Activated CD8-positive, alpha-beta memory T cell treated with anti-CD3 and anti-CD28 coated beads for 4 hours (primary cell): ENCODE results near the gene CLCF1.

Experiments
- DNase-seq, 2 donors: peaks; one replicate each; pipeline ENCODE4 v3.0.0-alpha.2; 2020; ENCODE audit warnings: low read depth in 2 of 2

The CLCF1 gene

GRCh38 chr11:67356387-67356863 is 17.0 kb downstream of the CLCF1 start:
- DNase-seq = no peak

DNA sequence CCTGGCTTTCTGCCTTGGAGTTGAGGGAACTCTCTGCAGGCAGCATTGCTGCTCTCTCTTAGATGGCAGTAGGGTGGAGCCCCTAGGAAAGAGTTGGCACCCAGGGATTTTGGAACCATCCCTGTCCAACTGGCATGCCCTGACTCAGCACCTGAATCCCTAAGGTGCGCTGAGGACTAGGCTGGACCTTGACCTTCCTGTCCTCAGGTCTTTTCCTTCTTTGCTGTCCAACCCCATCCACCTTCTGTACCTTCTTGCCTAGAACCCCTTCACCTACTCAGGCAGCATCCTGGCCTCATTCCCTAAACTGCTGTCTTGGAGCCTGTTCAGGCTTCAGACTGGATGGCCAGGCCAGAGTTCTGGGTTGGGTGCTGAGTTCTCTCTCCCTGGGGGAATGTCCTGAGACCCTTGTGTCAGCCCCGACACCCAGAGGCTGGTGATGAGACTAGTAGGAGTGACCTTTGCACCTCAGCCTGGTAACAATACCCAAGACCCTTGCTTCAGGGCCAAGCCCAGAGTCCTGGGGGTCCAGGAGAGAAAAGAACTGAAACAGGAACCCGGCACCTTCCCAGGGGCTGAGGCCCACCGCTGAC is 17.5 kb downstream of the CLCF1 start:
- DNase-seq = no peak

DNA sequence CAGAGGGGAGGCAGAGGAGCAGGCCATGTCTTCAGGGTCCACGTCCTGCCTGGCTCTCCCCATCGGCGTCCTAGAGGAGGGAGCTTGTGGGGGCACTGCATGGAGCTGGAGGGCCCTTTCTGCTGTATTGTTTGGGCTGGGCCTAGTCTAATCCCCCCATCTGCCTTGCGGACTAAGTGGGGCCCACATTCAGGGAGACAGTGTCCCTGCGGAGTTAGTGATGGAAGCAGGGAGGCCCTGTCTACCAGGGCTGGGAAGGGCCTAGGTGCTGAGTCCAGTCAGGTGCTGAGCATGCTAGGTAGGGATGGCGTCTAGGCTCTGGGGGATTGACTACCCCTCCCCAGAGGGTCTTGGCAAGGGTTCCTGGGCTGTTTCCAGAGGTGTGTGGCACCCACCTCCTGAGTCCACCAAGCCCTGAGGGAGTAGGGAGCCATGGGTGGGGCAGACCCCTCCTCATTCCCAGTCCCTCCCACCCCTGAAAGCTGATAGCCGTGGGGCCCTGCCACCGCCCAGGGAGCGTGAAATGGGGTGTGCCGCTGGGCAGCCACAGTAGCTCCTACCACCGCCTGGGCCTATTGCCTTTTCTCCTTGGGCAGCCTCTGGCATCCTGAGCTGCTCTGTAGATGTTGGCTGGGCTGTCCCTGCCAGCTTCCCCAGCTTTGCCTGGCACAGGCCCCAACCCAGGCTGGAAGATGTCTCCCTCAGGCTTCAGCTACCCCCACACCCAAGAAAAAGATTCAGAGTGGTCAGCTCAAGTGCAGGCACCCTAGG is 18.2 kb downstream of the CLCF1 start:
- no peak for DNase-seq

- no peak for DNase-seq
These were observed 19.0 kb downstream of the CLCF1 start for GRCh38 chr11:67354075-67355022.

DNA sequence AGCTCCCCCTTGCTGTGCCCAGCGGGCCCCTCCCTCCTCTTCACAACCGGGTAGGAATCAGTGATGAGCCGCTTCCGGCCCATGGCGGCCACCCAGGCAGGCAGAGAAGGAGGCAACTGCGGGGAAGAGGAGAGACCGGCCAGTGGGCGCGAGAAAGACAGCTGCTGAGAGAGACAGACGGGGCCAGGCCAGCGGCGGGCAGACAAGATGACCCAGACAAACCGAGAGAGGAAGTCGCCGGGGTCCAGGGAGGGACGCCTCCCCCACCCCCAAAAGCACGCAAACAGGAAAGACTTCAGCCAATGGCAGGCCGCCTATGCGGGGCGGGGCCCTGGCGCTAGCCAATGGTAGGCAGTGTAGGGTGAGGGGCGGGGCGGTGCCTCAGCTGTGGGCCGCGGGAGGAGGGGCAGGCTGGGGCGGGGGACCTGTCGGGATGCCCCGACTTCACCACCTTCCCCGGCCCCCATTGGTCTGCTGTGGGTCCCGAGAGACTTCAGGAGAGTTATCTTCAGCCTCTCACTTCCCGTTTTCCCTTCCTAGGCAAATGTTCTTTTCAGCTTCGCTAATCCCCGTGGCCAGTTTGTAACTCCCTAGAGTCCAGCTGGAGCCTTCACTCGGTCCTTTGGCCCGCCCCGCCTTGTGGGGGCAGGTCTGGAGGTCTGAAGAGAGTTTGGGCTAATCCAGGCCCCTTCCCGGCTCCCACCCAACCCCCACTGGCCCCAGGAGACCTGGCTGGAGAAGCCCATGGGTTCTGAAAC is 19.9 kb downstream of the CLCF1 start, which contains the start of gene POLD4:
Gene POLD4, minus strand, starts transcription at position 230 of the 758 bp plus-strand sequence. Its CDS starts 147 bp downstream, at position 83.
- DNase-seq = peak; percentile 89 to 91

DNA sequence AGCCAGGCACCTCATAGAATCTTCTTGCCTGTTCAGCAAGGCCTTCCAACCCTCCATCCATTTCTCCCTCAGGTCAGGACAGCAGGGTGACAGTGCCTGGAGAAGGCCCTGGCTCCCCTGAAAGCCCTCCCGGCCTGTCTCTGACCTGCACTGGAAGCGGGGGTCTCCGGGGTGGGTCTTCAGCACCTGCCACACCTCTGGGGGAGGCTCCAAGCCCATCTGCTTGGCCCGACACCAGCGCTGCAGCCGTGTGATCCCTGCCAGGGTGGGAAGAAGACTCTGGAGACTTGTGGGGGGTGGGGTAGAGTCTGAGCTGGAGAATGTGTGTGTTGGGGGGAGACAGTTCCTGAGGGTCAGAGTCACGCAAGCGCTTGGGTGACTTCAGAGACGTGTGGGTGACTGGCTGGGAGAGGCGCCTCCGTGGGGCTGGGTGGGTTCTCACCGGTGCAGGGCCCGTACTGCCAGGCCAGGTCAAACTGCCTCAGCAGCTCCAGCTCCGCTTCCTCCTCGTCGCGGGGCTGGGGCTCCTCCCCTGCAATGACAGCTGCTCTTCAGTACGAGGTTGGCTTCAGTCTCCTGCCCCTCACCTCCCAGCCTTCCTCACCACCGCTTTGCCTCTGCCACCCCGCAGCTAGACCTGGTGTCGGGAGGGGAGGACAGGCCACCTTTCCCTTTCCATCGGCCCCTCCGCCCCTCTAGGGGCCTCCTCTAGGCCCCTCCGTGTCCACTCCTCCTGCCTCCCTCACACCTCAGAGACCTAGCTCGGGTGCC is 20.7 kb downstream of the CLCF1 start:
- no peak for DNase-seq

DNA sequence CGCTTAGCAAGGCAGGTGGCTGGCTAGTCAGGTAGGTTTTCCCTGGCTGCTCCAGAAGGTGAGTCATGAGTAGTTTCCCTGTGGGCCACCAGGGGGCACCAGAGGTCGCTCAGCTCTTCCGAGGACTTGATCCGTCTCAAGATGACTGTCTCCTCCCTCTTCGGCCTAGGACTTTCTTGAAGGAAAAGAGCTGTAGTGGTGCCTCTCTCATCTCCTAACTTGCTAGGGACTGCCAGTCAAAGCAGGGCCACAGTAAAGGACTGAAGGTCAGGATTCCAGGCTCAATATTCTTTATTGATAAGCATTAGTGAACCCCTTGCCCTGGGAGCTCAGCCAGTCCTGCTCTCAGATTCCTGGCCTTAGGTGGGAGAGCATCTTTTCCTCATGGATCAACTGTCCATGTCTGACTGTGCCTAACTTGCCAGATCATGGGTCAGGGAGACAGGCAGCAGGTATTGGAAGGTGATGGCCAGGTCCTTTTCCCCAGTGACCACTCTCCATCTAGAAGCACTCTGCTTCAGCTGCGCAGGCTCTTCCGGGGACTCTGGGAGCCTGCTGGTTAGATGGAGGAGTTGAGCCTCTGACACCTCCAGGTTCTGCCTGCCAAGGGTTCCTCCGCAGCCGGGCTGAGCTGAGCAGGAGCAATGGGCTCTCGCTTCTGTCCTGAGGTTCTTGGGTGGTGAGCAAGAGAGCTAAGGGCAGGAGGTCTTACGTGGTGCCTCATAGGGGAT is 22.0 kb downstream of the CLCF1 start:
- DNase-seq = peak in 1 of 2 donors; percentile 38

DNA sequence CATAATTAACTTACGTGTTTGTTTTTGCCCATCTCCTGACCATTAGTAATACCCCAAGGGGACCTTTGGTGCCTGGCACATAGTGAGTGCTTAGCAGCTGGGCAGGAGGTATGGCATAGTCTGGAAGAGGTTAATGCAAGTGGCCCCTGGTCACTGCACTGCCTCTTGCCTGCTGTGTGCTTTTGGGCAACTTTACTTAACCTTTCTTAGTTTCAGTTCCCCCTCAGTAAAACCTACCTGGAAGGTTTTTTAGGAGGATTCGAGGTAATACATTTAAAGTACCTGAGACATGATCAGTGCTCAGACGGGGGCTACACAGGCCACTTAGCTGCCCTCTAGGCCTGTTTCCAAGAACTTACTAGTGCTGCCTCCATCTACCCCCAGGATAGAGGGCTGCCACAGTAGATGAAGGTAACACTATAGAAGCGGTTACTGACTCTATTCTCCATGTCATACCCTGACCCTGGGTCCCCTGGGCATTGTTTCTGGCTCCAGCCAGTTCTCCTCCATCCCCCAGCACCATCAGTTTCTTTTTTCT is 23.4 kb downstream of the CLCF1 start:
- no peak for DNase-seq

DNA sequence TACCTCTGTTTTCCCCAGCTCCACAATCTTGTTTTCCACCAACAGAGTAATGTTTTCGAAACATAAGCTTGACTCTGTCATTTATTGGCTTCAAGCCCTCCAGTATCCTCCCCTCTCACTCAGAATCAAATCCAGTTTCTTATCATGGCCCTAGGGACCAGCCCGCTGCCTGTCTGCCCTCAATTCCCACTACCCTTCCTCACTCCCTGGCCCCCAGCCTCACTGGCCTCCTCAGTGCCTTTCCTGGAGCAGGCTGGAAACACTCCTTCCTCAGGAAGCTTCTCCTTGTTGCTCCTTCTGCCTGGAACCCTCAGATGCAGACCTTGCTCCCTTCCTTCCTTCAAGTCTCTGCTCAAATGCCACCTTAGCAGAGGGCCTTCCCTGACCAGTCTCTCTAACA is 23.9 kb downstream of the CLCF1 start:
- DNase-seq = no peak

DNA sequence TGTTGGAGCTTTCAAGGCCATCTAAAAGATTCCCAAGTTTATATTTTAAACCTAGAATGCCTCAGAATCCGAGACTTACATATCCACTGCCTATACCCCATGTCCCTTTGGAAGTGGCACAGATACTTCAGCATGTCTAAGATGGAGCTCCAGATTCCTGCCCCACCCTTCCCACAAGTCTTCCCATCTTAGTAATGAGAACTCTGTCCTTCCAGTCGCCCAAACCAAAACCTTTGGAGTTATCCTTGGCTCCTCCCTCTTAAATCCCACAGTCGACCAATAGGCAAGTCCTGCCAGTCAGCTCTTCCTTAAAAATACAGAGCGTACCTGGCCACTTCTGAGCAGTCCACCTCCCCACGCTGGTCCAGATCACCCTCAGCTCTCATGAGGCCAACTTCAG is 24.4 kb downstream of the CLCF1 start:
- DNase-seq = no peak

DNA sequence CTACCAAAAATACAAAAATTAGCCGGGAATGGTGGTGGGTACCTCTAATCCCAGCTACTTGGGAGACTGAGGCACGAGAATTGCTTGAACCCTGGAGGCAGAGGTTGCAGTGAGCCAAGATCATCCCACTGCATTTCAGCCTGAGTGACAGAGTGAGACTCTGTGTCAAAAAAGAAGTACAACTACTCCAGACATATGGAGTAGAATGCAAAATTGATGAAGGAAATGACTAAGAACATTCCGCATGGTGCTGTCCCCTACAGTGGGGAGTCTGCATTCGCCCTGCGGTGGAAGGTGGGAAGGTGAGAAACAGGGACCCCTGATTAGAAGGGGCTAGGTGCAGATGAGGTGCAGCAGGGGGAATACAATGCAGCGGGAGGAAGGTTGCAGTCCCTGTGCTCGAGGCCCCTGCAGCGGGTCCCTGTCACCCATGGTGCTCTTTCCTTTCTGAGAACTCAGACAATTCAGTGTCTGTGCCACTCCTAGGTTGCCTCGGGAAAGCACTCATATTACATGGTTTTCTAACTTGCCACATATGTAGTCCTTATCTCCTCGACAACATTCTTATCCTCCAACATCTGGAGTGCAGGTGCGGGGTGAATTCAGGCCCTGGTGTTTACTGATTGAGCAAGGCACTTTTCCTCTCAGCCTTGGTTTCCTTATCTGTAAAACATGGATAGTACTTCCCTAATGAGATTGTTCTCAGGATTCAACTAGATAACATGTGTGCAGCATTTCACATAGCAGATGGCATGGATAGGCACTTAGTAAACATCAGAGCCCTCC is 25.2 kb downstream of the CLCF1 start:
- DNase-seq = no peak

DNA sequence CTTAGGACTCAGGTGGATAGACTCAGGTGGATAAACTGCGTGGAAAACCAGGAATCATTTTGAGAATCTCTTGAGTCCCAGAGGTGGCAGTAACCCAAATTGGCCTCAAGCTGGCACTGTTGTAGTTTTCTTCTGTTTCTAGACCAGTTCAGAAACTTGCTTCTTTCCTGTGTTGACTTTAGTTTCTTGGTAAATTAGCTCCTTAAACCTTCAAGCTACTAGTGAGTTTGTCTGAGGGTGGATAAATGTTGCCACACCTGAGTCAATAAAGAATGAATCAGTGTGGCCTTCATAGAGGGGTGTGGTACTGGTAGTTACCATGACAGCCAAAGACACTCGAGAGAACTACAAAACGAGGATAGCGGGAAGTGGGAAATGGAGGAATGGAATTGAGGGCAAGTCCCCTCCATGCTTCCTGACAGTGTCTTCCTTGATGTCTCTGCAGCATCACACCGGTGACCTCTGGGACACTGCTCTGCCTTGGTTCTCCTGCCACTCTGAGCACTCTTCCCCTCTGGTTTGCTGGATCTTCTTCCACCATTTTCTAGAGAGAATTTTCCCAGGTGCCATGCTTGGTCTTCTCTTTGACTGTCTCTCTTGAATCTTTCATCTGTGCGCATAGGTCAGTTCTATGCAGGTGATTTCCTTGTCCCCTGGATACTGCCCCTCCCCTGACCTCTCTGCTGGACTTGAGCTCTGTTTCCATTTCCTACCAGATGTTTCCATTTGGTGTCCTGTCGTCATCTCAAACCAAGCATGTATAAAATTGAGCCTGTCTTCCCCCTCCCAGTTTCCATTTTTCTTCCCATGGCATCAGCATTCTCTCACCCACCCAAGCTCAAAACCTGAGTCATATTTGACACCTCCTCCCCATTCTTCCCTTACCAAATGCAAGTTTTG is 27.2 kb downstream of the CLCF1 start:
- DNase-seq = no peak

GRCh38 chr11:67345247-67345919 is 28.0 kb downstream of the CLCF1 start:
- DNase-seq = no peak

GRCh38 chr11:67344264-67344663 is 29.1 kb downstream of the CLCF1 start:
- no peak for DNase-seq

GRCh38 chr11:67337257-67337656 is 36.1 kb downstream of the CLCF1 start:
- DNase-seq = no peak

DNA sequence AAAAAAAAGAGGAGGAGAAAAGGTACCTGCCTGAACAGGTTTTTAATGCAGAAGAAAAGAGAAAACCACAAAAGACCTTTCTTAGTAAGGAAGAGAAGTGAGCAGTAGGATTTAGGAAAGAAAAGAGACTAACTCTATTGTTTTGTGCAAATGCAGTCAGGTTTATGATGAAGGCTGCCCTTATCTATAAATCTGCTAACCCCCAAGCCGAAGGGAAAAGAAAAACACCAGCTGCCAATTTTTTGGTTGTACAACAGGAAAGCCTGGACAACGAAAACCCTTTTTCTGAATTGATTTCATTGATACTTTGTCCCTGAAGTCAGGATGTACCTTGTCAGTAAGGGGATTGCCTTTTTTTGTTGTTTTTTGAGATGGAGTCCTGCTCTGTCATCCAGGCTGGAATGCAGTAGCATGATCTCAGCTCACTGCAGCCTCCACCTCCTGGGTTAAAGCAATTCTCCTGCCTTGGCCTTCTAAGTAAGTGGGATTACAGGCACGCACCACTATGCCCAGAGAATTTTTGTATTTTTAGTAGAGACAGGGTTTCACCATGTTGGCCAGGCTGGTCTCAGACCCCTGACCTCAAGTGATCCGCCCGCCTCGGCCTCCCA is 41.2 kb downstream of the CLCF1 start:
- DNase-seq = no peak

DNA sequence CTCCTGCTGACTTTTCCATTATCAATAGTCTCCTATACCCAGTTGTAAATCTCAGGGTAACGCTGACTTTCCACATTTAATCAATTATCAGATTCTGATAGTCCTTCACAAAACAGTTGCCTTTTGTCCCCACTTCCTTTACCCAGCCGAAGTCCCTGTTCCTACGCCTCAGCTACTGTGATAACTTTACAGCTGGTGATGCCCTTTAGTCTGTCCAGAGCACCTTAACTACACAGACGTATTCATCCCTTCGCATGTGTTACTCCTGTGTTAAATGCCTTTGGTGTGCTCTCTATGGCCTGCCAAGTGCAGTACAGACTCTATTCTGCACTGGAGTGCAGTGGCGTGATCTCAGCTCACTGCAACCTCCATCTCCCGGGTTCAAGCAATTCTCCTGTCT is 49.9 kb downstream of the CLCF1 start:
- DNase-seq = no peak
